Measurements from ENCODE around the gene AHSG. TPM values are rescaled to one million over a fixed set of nuclear protein-coding genes. Genes with fewer than 3 reads are reported as not detected.

The AHSG gene, protein sequence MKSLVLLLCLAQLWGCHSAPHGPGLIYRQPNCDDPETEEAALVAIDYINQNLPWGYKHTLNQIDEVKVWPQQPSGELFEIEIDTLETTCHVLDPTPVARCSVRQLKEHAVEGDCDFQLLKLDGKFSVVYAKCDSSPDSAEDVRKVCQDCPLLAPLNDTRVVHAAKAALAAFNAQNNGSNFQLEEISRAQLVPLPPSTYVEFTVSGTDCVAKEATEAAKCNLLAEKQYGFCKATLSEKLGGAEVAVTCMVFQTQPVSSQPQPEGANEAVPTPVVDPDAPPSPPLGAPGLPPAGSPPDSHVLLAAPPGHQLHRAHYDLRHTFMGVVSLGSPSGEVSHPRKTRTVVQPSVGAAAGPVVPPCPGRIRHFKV
- total RNA-seq, result not detected in 2 replicates

DNA sequence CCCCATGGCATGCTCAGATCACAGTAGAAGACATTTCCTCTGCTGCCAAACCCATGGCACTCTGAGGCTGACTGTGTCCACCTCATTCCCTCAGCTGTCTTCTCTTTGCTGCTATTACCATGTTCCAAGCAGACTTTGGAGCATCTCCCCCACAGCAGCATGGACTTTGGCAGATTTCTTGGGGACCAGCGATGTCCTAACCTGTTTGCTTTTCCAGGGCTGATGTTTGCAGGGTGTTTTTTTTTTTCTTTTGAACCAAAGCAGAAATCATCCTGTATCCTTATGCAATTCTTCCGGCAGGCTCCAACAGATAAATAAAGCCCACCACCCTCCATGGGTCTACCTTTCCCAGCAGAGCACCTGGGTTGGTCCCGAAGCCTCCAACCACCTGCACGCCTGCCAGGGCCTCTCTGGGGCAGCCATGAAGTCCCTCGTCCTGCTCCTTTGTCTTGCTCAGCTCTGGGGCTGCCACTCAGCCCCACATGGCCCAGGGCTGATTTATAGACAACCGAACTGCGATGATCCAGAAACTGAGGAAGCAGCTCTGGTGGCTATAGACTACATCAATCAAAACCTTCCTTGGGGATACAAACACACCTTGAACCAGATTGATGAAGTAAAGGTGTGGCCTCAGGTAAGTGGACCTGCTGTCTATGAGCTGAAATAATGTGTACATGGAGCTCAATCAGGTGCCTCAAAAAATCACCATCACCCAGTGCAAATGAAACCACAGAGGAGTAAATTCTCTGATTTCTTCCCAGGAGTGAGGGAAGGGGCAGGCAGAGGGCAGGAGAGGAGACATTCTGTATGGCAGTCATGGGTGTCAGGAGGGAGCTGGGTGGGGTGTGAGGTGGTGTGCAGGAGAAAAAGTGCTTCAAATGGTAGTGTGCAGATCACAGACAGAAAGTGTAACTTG is at the start of gene AHSG:
TSS of gene AHSG (plus strand) at position 340 of the 916 bp plus-strand sequence. CDS start at position 422, 82 bp downstream.

DNA sequence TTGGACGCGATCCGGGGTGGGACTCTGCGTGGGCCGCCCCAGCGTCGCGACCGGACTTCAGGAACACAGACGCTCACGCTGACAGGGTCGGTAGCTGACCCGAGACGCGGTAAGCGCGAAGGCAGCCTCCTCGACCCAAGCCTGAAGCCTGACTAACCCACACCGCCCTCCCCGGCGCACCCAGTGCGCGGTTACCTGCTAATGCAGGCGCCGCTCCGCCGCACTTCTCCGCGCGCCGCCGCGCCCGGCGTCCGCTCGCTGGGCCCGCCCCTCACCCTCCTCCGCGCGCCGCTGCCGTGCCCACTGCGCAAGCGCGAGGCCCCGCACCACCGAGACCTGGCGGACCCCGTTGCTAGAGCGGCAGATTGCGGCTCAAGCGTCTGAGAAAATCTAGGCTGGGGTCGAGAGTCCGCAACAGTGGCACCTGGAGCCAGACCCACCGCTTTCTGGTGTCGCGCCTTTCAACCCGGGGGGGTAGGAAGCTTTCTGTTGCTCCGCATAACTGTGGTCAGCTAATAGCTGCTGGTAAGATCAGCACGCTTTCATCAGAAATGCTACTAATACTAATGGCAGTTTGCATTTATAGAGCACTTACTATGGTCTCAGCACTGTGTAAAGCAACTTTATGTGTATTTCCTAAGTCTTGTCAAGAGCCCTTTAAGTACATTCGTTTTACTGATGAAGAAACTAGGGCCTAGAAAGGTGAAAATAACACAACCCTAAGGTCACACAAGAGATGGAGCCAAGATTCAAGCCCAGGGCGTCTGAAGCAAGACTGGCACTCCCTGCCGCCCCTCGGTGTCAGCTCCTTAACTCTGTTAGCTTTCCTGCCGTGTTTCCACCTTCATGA is 45.6 kb upstream of the AHSG start, which contains the start of gene TBCCD1:
TSS of gene TBCCD1 (minus strand) at position 268 of the 850 bp plus-strand sequence. CDS start 3,010 bp downstream, outside the sequence.

DNA sequence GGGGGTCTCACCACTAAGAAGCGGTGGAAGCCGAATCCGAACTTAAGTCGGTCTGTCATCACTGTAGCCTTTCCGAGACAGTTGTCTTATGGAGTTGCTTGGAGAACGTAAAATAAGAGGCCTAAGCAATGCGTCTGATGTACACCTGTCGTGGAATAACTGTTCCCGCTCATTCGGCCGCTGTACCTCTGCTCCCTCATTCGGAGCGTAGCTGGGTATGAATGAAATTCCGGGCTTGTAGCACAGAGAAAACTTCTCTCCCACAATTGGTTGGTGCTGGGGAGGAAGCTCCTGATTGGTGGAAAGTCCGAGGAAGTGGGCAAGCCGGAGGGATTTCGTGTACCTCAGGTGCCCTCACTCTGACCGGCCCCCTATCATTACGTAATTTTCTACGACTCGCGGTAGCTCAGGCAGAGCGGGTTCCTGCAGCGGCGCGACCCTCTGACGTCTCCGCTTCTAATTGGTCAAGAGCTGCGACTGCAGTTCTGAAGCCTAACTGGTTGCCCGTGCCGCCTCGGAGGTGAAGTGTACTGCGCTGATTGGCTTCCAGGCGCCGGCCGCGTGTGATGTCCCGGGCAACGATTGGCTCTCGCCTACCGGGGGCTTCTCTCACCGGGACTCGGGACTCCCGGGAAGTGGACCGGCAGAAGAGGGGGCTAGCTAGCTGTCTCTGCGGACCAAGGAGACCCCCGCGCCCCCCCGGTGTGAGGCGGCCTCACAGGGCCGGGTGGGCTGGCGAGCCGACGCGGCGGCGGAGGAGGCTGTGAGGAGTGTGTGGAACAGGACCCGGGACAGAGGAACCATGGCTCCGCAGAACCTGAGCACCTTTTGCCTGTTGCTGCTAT is 42.5 kb upstream of the AHSG start, which contains the start of gene DNAJB11:
TSS of gene DNAJB11 (plus strand) at position 625 of the 845 bp plus-strand sequence. CDS start at position 803, 178 bp downstream.

DNA sequence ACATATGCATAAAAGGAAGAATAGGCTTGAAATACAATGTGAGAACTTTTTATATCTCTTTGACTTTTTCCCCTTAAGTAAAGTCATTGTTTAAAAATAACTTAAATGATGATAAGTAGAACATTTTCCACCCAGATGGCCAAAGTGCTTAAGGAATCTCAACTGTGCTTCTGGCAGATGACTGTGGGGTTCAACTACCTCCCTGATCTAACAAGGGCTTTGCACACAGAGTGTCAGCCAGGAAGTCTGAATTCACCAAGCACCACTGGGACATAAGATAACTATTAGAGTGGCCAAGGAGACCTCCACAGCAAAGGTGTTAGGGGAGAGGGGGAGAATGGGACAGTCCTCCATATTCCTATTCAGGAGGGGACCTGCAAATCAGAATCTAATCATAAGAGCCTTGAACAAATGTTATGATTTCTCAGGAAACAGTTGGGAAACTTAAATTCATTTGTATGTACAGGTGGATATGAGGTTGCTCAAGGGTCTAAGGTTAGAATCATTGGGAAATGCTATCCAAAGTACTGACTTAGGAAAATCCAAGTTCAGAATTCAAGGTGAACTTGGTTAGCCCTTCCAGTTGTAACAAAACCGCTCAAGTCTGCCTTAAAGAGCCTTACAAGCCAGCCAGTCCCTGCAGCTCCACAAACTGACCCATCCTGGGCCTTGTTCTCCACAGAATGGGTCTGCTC is 27.1 kb downstream of the AHSG start, which contains the start of gene FETUB:
TSS of gene FETUB (plus strand) at position 622 of the 695 bp plus-strand sequence. CDS start at position 684, 62 bp downstream.

DNA sequence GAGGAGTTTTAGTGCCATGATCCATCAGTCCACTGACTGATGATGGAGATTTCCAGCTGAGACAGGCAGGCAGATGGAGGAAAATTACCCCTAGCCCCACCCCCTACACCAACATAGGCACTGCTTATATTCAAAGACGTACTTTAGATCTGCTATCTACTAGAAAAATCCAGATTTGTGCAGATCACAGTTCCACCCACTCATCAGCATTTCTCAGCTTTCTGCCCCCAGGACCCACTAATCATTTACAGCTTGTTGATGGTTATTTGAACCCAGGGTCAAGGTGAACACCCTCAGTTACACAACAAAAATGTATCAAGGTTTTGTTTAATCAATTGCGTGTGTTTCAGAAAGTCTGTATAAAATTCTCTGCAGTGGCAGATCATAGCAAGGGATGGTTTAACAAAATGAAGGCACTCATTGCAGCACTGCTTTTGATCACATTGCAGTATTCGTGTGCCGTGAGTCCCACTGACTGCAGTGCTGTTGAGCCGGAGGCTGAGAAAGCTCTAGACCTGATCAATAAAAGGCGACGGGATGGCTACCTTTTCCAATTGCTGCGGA is 52.8 kb downstream of the AHSG start, which contains the start of gene HRG:
TSS of gene HRG (plus strand) at position 390 of the 564 bp plus-strand sequence. CDS start at position 408, 18 bp downstream.

Other genes with a start within 250 kb of the AHSG start
- gene CRYGS, start 68.7 kb upstream of the AHSG start, total RNA-seq, result 1.1 and 2.2 TPM in 2 replicates
- gene TBCCD1, start 45.7 kb upstream of the AHSG start, total RNA-seq, result 7.5 and 10.1 TPM in 2 replicates
- gene DNAJB11, start 42.3 kb upstream of the AHSG start, total RNA-seq, result 51.1 and 60.6 TPM in 2 replicates
- not detected in 2 replicates for gene FETUB, start 27.3 kb downstream of the AHSG start, total RNA-seq
- gene HRG, start 53.0 kb downstream of the AHSG start, total RNA-seq, result not detected in 2 replicates
- not detected in 2 replicates for gene KNG1, start 104.3 kb downstream of the AHSG start, total RNA-seq
- 251 and 455 TPM in 2 replicates for gene EIF4A2, start 170.5 kb downstream of the AHSG start, total RNA-seq
- 7.4 and 12.8 TPM in 2 replicates for gene RFC4, start 193.4 kb downstream of the AHSG start, total RNA-seq
- gene ADIPOQ, start 229.7 kb downstream of the AHSG start, total RNA-seq, result 0.88 and 1.5 TPM in 2 replicates

All from cardiac ventricle fibroblast (primary cell).